GM23338 (cell line): ENCODE data around the gene URAD. TPM values are rescaled to one million over a fixed set of nuclear protein-coding genes. Genes with fewer than 3 reads are reported as not detected.

Experiments
- ATAC-seq: fragments of 200-7000 bp; cut with Tn5 transposase; 3 replicates; pipeline ENCODE4 v1.9.1; 2020
- DNase-seq: peaks from one replicate; pipeline ENCODE4 v3.0.0-alpha.2; 2015; ENCODE audit warnings: low spot score
- H2AFZ ChIP-seq: fragments of 200-600 bp; sonication (generic); 2 replicates; pipeline ENCODE4 v1.8.0; 2016; ENCODE audit warnings: antibody characterized with exemption, mild to moderate bottlenecking, moderate library complexity
- H3F3A ChIP-seq: fragments of 200-600 bp; sonication (generic); replicated peaks from 2 replicates; pipeline ENCODE4 v1.8.0; 2017; ENCODE audit warnings: antibody characterized with exemption, mixed run types, low read depth
- H3K27ac ChIP-seq: fragments of 200-600 bp; sonication (generic); 2 replicates; pipeline ENCODE4 v1.6.1; 2016; ENCODE audit warnings: low read depth
- H3K27me3 ChIP-seq: fragments of 200-600 bp; sonication (generic); 2 replicates; pipeline ENCODE4 v1.8.0; 2016; ENCODE audit warnings: mild to moderate bottlenecking, mixed run types, moderate library complexity; ENCODE audit not compliant: insufficient read depth
- H3K36me3 ChIP-seq: fragments of 200-600 bp; sonication (generic); 2 replicates; pipeline ENCODE4 v1.8.0; 2016; ENCODE audit warnings: mild to moderate bottlenecking; ENCODE audit not compliant: insufficient read depth
- H3K4me1 ChIP-seq: fragments of 200-600 bp; sonication (generic); 2 replicates; pipeline ENCODE4 v1.8.0; 2016; ENCODE audit warnings: mild to moderate bottlenecking, moderate library complexity; ENCODE audit not compliant: insufficient read depth
- H3K4me2 ChIP-seq: fragments of 200-600 bp; sonication (generic); 2 replicates; pipeline ENCODE4 v1.7.1; 2017; ENCODE audit warnings: mixed run types
- H3K4me3 ChIP-seq: fragments of 200-600 bp; sonication (generic); 2 replicates; pipeline ENCODE4 v1.6.1; 2016; ENCODE audit warnings: mixed run types
- H3K79me2 ChIP-seq: fragments of 200-600 bp; sonication (generic); replicated peaks from 2 replicates; pipeline ENCODE4 v1.8.0; 2017; ENCODE audit warnings: mild to moderate bottlenecking; ENCODE audit not compliant: insufficient read depth
- H3K9me2 ChIP-seq: fragments of 200-600 bp; sonication (generic); 2 replicates; pipeline ENCODE4 v1.8.0; 2017; ENCODE audit not compliant: insufficient read depth
- H4K20me1 ChIP-seq: fragments of 200-600 bp; sonication (generic); replicated peaks from 2 replicates; pipeline ENCODE4 v1.8.0; 2017; ENCODE audit warnings: mild to moderate bottlenecking; ENCODE audit not compliant: insufficient read depth
- H3K27ac Mint-ChIP-seq: 2 replicates; pipeline ENCODE4 v1.8.0; 2020; ENCODE audit warnings: inconsistent platforms, mild to moderate bottlenecking, moderate library complexity, mixed read lengths
- H3K27me3 Mint-ChIP-seq: 3 replicates; pipeline ENCODE4 v1.8.0; 2022; ENCODE audit warnings: low read depth, mild to moderate bottlenecking, moderate library complexity, mixed read lengths, inconsistent platforms; ENCODE audit not compliant: insufficient read depth, poor library complexity
- H3K36me3 Mint-ChIP-seq: 3 replicates; pipeline ENCODE4 v1.8.0; 2021; ENCODE audit warnings: low read depth, mild to moderate bottlenecking, inconsistent platforms, moderate library complexity, mixed read lengths
- H3K4me1 Mint-ChIP-seq: 3 replicates; pipeline ENCODE4 v1.8.0; 2020; ENCODE audit warnings: mild to moderate bottlenecking, inconsistent platforms, mixed read lengths
- H3K4me3 Mint-ChIP-seq: 3 replicates; pipeline ENCODE4 v1.8.0; 2021; ENCODE audit warnings: moderate library complexity, mild to moderate bottlenecking, inconsistent platforms, mixed read lengths
- H3K9me3 Mint-ChIP-seq: 3 replicates; pipeline ENCODE4 v1.8.0; 2020; ENCODE audit warnings: moderate library complexity, mild to moderate bottlenecking, inconsistent platforms, mixed read lengths
- CREB1 ChIP-seq: fragments of 250-450 bp; sonication (Bioruptor Pico); IDR thresholded peaks from 2 replicates; pipeline ENCODE4 v1.5.0; 2020; ENCODE audit warnings: low read depth, mild to moderate bottlenecking, moderate library complexity
- EZH2 ChIP-seq: fragments of 200-600 bp; sonication (generic); IDR thresholded peaks from one replicate; pipeline ENCODE4 v1.8.0; 2017; ENCODE audit warnings: antibody characterized with exemption, mild to moderate bottlenecking, low read depth; ENCODE audit not compliant: unreplicated experiment
- EZH2phosphoT487 ChIP-seq: fragments of 200-600 bp; sonication (generic); IDR thresholded peaks from one replicate; pipeline ENCODE4 v1.8.1; 2018; ENCODE audit warnings: antibody characterized with exemption; ENCODE audit not compliant: unreplicated experiment
- JUNB ChIP-seq: IDR thresholded peaks from one replicate; pipeline ENCODE4 v1.6.1; 2016; ENCODE audit warnings: antibody characterized with exemption; ENCODE audit not compliant: unreplicated experiment
- NANOG ChIP-seq: IDR thresholded peaks from 2 replicates; pipeline ENCODE4 v1.6.1; 2016; ENCODE audit warnings: antibody characterized with exemption, borderline replicate concordance
- POLR2AphosphoS5 ChIP-seq: IDR thresholded peaks from 2 replicates; pipeline ENCODE4 v1.6.1; 2016; ENCODE audit warnings: antibody characterized with exemption, low read depth
- STAT1 ChIP-seq: IDR thresholded peaks from one replicate; pipeline ENCODE4 v1.6.1; 2016; ENCODE audit warnings: antibody characterized with exemption; ENCODE audit not compliant: unreplicated experiment
- ZNF114 ChIP-seq: fragments of 250-450 bp; sonication (Bioruptor Pico); IDR thresholded peaks from 2 replicates; pipeline ENCODE4 v1.5.0; 2020; ENCODE audit warnings: mild to moderate bottlenecking, moderate library complexity
- ZNF331 ChIP-seq: fragments of 250-450 bp; sonication (Bioruptor Pico); IDR thresholded peaks from 2 replicates; pipeline ENCODE4 v1.5.0; 2020; ENCODE audit warnings: low read depth, mild to moderate bottlenecking, moderate library complexity
- long read RNA-seq: library from polyadenylated mRNA; unstranded; transcript quantifications from one replicate; pipeline ENCODE4 v2.0.0, GENCODE V29; 2020; ENCODE audit not compliant: unreplicated experiment
- polyA plus RNA-seq: library from polyadenylated mRNA; unstranded; fragments of >200 nt; fragmentation: Nextera tagmentation; extraction: Ambion mirVana; gene quantifications from 2 replicates; pipeline ENCODE4 v1.2.1, GENCODE V29; 2016
- total RNA-seq: library from RNA; depleted of rRNA; stranded (reverse); fragments of >200 nt; shearing (Covaris generic); gene quantifications from 2 replicates; pipeline ENCODE4 v1.2.3, GENCODE V29; 2014; rRNA removed
- TF ChIP-seq, protein P1 (sequence below): IDR thresholded peaks from 2 replicates; pipeline ENCODE4 v1.6.1; 2016; ENCODE audit warnings: antibody characterized with exemption
- TF ChIP-seq, protein P2 (sequence below), 2 experiments: fragments of 200-600 bp in 1 of 2; sonication (generic) in 1 of 2; conservative IDR thresholded peaks; 2 replicates each; pipeline versions ENCODE4 v1.5.1 to v1.6.1; 2016 to 2017; ENCODE audit warnings: antibody characterized with exemption in 2 of 2, low read depth in 2 of 2, mild to moderate bottlenecking in 2 of 2, moderate library complexity in 1 of 2

Gene URAD, protein sequence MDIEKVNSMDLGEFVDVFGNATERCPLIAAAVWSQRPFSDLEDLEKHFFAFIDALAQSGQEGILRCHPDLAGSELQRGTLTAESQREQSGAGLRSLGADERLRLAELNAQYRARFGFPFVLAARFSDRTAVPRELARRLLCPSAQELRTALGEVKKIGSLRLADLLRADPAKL
- total RNA-seq (not detected in 2 replicates), polyA plus RNA-seq (not detected in 2 replicates)
- long read RNA-seq: 0 reads

DNA sequence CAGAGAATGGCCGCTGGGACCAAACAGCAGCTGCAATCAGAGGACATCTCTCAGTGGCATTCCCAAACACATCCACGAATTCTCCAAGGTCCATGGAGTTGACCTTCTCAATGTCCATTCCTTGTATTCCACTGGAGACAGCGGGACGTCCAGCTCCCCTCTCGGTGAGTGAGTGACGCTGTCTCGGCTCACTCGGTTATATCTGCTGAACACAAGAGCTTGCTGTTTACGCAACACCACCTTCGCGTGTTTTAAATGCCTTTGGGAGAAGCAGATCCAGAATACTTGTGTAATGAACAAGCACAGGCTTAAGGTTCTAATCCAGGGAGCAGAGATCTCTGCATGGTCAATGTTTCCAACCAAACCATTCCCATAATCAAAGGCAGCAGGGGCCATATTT, at the start of gene URAD:
Gene URAD (minus strand): TSS at position 174 of the 400 bp plus-strand sequence. CDS start 56 bp downstream, at position 118.
- H3K4me2 ChIP-seq: no peak within 1 kb of the TSS
- H3K79me2 ChIP-seq: no peaks in the 10 kb centered on the region
- H3K36me3 ChIP-seq: no peaks in the 10 kb centered on the region
- H3K27me3 ChIP-seq: peaks cover 21% of the 10 kb centered on the region
- ATAC-seq (no peak), DNase-seq (no peak)
- Mint-ChIP-seq H3K4me3 (no peak within 1 kb of the TSS), H3K27ac (no peak within 1 kb of the TSS), H3K4me1 (no peaks in the 10 kb centered on the region), H3K27me3 (peaks cover 34% of the 10 kb centered on the region), H3K36me3 (no peaks in the 10 kb centered on the region), H3K9me3 (no peaks in the 10 kb centered on the region)
- no peaks in the 10 kb centered on the region for H3K9me2 ChIP-seq
- H4K20me1 ChIP-seq: no peaks in the 10 kb centered on the region
- no peak within 1 kb of the TSS for H3K4me3 ChIP-seq
- H3K4me1 ChIP-seq: no peaks in the 10 kb centered on the region
- no peak within 1 kb of the TSS for H3K27ac ChIP-seq
- H2AFZ ChIP-seq: no peak within 1 kb of the TSS
- H3F3A ChIP-seq: no peaks in the 10 kb centered on the region
- TF ChIP-seq POLR2AphosphoS5 (no peak), EZH2 (no peak), ZNF114 (no peak), JUNB (no peak), EZH2phosphoT487 (no peak)
- TF ChIP-seq, protein P1, sequence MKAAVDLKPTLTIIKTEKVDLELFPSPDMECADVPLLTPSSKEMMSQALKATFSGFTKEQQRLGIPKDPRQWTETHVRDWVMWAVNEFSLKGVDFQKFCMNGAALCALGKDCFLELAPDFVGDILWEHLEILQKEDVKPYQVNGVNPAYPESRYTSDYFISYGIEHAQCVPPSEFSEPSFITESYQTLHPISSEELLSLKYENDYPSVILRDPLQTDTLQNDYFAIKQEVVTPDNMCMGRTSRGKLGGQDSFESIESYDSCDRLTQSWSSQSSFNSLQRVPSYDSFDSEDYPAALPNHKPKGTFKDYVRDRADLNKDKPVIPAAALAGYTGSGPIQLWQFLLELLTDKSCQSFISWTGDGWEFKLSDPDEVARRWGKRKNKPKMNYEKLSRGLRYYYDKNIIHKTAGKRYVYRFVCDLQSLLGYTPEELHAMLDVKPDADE: no peak
- TF ChIP-seq, protein P2, sequence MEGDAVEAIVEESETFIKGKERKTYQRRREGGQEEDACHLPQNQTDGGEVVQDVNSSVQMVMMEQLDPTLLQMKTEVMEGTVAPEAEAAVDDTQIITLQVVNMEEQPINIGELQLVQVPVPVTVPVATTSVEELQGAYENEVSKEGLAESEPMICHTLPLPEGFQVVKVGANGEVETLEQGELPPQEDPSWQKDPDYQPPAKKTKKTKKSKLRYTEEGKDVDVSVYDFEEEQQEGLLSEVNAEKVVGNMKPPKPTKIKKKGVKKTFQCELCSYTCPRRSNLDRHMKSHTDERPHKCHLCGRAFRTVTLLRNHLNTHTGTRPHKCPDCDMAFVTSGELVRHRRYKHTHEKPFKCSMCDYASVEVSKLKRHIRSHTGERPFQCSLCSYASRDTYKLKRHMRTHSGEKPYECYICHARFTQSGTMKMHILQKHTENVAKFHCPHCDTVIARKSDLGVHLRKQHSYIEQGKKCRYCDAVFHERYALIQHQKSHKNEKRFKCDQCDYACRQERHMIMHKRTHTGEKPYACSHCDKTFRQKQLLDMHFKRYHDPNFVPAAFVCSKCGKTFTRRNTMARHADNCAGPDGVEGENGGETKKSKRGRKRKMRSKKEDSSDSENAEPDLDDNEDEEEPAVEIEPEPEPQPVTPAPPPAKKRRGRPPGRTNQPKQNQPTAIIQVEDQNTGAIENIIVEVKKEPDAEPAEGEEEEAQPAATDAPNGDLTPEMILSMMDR (conservative IDR thresholded peaks at IDR 0.05; ENCODE audit: low read depth in 2 of 2): no peak

DNA sequence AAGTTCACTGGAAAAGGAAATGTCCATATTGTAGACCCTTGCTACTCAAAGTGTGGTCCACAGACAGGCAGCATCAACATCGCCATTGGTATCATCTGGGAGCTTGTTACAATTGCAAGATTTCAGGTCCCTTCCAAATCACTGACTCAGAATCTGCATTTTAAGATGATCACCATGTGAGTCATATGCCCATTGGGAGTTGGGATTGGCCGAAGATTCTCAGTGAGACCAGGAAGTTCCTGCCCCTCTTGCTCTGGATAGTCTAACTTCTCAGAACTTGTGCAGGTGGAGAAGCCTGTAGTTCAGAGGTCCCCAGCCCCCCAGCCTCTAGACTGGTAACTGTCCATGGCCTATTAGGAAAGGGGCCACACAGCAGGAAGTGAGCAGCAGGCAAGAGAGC, 48.9 kb upstream of the URAD start:
- Mint-ChIP-seq H3K27ac (no peak overlapping the region), H3K36me3 (peaks cover 2% of the 10 kb centered on the region; the same call in 1 of the 3 replicates), H3K4me3 (no peak overlapping the region), H3K9me3 (peaks cover 6% of the 10 kb centered on the region), H3K4me1 (no peaks in the 10 kb centered on the region), H3K27me3 (no peaks in the 10 kb centered on the region)
- no peaks in the 10 kb centered on the region; the same call in 1 of the 2 replicates for H3K9me2 ChIP-seq
- H3K4me3 ChIP-seq: no peak overlapping the region
- TF ChIP-seq CREB1 (CRISPR knock-in tag) (no peak), NANOG (no peak), ZNF114 (no peak), JUNB (no peak), STAT1 (no peak), ZNF331 (CRISPR knock-in tag) (no peak), POLR2AphosphoS5 (no peak)
- TF ChIP-seq, protein P2 (conservative IDR thresholded peaks at IDR 0.05; ENCODE audit: low read depth in 2 of 2): no peak
- TF ChIP-seq, protein P1: no peak
- no peaks in the 10 kb centered on the region for H3K36me3 ChIP-seq
- ATAC-seq (no peak), DNase-seq (no peak)
- no peak overlapping the region for H3K27ac ChIP-seq
- H3K79me2 ChIP-seq: no peaks in the 10 kb centered on the region
- no peak overlapping the region for H2AFZ ChIP-seq
- H4K20me1 ChIP-seq: no peaks in the 10 kb centered on the region
- no peaks in the 10 kb centered on the region for H3K27me3 ChIP-seq
- no peak overlapping the region for H3K4me2 ChIP-seq
- H3F3A ChIP-seq: no peaks in the 10 kb centered on the region
- H3K4me1 ChIP-seq: no peaks in the 10 kb centered on the region
